Fibroblast of skin of left quadriceps (primary cell): Measurements from ENCODE around the gene SPATS1.

Experiments
- DNase-seq, 2 experiments: peaks; one replicate each; pipeline ENCODE4 v3.0.0-alpha.2; 2013; ENCODE audit warnings: low read depth in 2 of 2

SPATS1 gene

GRCh38 chr6:44342489-44342888 is at the start of gene SPATS1:
Gene SPATS1 (plus strand): TSS chr6:44342650. CDS start chr6:44343096, 446 bp downstream.
- DNase-seq, result no peak

GRCh38 chr6:44292661-44293365 is 49.6 kb upstream of the SPATS1 start:
- DNase-seq, result no peak

- DNase-seq, result no peak
Observed at GRCh38 chr6:44294832-44295791, 47.3 kb upstream of the SPATS1 start.

GRCh38 chr6:44297063-44298038 is 45.1 kb upstream of the SPATS1 start:
- DNase-seq, result no peak

- no peak for DNase-seq
Observed at GRCh38 chr6:44298055-44298803, 44.2 kb upstream of the SPATS1 start.

- no peak for DNase-seq
Observed at GRCh38 chr6:44298864-44299263, 43.6 kb upstream of the SPATS1 start.

- no peak for DNase-seq
Observed at GRCh38 chr6:44300292-44300823, 42.1 kb upstream of the SPATS1 start.

- DNase-seq, result no peak
Observed at GRCh38 chr6:44301106-44301505, 41.3 kb upstream of the SPATS1 start.

- DNase-seq, result no peak
Observed at GRCh38 chr6:44301782-44302564, 40.5 kb upstream of the SPATS1 start.

GRCh38 chr6:44302856-44303255 is 39.6 kb upstream of the SPATS1 start:
- DNase-seq, result no peak

- no peak for DNase-seq
Observed at GRCh38 chr6:44303842-44304241, 38.6 kb upstream of the SPATS1 start.

GRCh38 chr6:44304282-44305199 is 37.9 kb upstream of the SPATS1 start:
- no peak for DNase-seq

GRCh38 chr6:44305200-44305725 is 37.2 kb upstream of the SPATS1 start:
- no peak for DNase-seq

GRCh38 chr6:44306710-44307109 is 35.7 kb upstream of the SPATS1 start:
- no peak for DNase-seq

GRCh38 chr6:44307217-44307616 is 35.2 kb upstream of the SPATS1 start:
- no peak for DNase-seq

GRCh38 chr6:44309092-44309491 is 33.4 kb upstream of the SPATS1 start:
- DNase-seq, result no peak

GRCh38 chr6:44309631-44310030 is 32.8 kb upstream of the SPATS1 start:
- no peak for DNase-seq

GRCh38 chr6:44310241-44310640 is 32.2 kb upstream of the SPATS1 start:
- DNase-seq, result no peak

GRCh38 chr6:44311304-44311703 is 31.1 kb upstream of the SPATS1 start:
- no peak for DNase-seq
